H1 (cell line): Measurements from ENCODE around the gene CALHM2. TPM values are rescaled to one million over a fixed set of nuclear protein-coding genes. Genes with fewer than 3 reads are reported as not detected.

Experiments
- HDAC6 ChIP-seq: IDR thresholded peaks from one replicate; pipeline ENCODE4 v1.7.1; 2012; ENCODE audit warnings: low read depth, mild to moderate bottlenecking, inconsistent platforms, low read length, moderate library complexity
- KDM4A ChIP-seq: IDR thresholded peaks from one replicate; pipeline ENCODE4 v1.7.1; 2012; ENCODE audit warnings: low read depth, mild to moderate bottlenecking, moderate library complexity, low read length, inconsistent platforms; ENCODE audit not compliant: severe bottlenecking
- TBP ChIP-seq: IDR thresholded peaks from 2 replicates; pipeline ENCODE4 v1.6.1; 2011; ENCODE audit warnings: low read depth, low read length, improper control_type of control experiment
- polyA plus RNA-seq, 7 experiments: library from polyadenylated mRNA; depleted of rRNA in 3 of 7; stranded (reverse) in 5 of 7; unstranded in 2 of 7; fragments of >200 nt in 5 of 7; fragments of 200-250 nt in 2 of 7; gene quantifications; 1 replicate in 5 of 7; 2 replicates in 1 of 7; 4 replicates in 1 of 7; pipeline versions ENCODE4 v1.2.1 to v1.2.3, GENCODE V29; 2011 to 2013; ENCODE audit warnings: missing spikeins in 2 of 7, mixed read lengths in 2 of 7
- total RNA-seq: library from RNA; stranded (reverse); fragmentation: NEBNext Ultra II Directional; extraction: Animal tissue kit (Norgen Biotek cat#: 25700); gene quantifications from 2 replicates; pipeline ENCODE4 v1.2.1, GENCODE V29; 2021

CALHM2 gene
- total and polyA plus RNA-seq, 2 of the 8 experiments (the other 6 are each of a cell fraction or from before 2014, with no cell fraction given), result 1.2 to 2.4 TPM

DNA sequence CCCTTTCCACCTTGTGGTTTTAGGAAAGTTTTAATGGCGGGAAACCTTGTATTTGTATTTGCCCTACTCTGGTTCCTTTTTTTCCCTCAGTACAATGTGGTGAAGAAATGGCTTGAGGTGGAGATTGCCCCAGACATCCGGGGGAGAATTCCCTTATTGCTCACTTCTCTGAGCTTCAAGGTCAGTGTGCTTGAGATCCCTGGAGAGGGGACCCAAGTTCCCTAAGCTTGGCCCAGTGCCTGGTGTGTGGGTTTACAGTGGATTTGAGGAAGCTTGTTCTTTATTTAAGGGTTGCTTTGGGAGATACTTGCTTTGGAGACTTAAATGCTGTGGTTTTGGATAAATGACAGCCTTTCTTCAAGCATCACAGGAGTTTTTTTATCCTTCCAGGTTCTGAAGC is 18.3 kb downstream of the CALHM2 start (continued):
- TF ChIP-seq HDAC6, result no peak
- no peak for TF ChIP-seq KDM4A
- no peak for TF ChIP-seq TBP
